Activated T-cell treated with anti-CD3 and anti-CD28 coated beads, Interleukin-2, amount 50 U/mL, for 1 hour (primary cell): ENCODE measurements around the gene PAFAH2.
"Not testable (repeated sequence)": the region's sequence is repeated elsewhere in the genome, so short reads cannot be mapped to it uniquely, and the experiment has no call there.

Experiments
- DNase-seq: peaks from one replicate; pipeline ENCODE4 v3.0.0-alpha.2; 2020

PAFAH2 gene

GRCh38 chr1:25978403-25978802, 19.5 kb downstream of the PAFAH2 start:
- no peak for DNase-seq

- DNase-seq: no peak
These were observed 20.1 kb downstream of the PAFAH2 start for GRCh38 chr1:25977801-25978200.

GRCh38 chr1:25973610-25974321, 24.1 kb downstream of the PAFAH2 start:
- DNase-seq: no peak

DNA sequence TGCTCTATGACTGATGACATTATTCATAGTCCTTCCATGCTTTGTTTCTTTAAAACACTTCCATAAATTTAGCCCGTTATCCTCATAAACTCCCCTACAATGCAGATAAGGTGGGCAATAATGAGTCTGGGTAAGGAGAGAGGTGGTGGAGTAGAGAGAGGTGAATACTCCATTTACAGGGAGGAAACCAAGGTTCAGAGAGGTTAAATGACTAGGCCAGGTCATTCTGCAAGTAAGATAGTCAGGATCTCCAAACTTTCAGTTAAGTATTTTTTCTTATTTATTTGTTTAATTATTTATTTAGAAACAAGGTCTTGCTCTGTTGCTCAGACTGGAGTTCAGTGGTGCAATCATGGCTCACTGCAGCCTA, 26.1 kb downstream of the PAFAH2 start:
- no peak for DNase-seq

- DNase-seq: no peak
These were observed 26.6 kb downstream of the PAFAH2 start for GRCh38 chr1:25971066-25971810.

GRCh38 chr1:25967308-25967707, 30.6 kb downstream of the PAFAH2 start:
- no peak for DNase-seq

- DNase-seq: no peak
These were observed 38.3 kb downstream of the PAFAH2 start for GRCh38 chr1:25959611-25960010.

- DNase-seq: no peak
These were observed 39.4 kb downstream of the PAFAH2 start for GRCh38 chr1:25958465-25958864.

GRCh38 chr1:25955553-25955952, 42.3 kb downstream of the PAFAH2 start:
- DNase-seq: no peak

- DNase-seq: no peak
These were observed 43.5 kb downstream of the PAFAH2 start for GRCh38 chr1:25954282-25954938.

GRCh38 chr1:25952841-25953401, 44.9 kb downstream of the PAFAH2 start:
- DNase-seq: no peak

GRCh38 chr1:25948641-25949040, 49.2 kb downstream of the PAFAH2 start:
- DNase-seq: no peak

- DNase-seq: no peak
These were observed 50.8 kb downstream of the PAFAH2 start for GRCh38 chr1:25947027-25947426.

GRCh38 chr1:25945761-25946160, 52.1 kb downstream of the PAFAH2 start:
- no peak for DNase-seq

DNA sequence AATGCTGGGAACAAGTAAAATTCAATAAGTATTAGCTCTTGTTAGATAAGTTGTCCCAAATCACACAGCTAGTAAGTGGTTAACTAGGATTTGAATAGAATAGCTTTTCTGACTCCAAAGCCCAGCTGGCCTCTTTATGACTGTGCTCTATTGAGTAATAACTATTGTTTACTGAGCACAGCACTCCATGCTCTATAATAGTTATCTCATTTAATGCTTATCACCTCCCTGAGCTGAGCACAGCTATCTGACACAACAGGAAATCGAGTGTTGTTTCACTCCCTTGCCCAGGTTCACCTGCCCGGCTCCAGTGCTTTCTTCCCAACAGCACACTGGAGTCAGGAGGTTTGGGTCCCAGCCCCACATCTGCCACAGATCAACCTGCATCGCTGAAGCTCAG, 52.9 kb downstream of the PAFAH2 start:
- no peak for DNase-seq

GRCh38 chr1:25943511-25943910, 54.4 kb downstream of the PAFAH2 start:
- not testable (repeated sequence) for DNase-seq

DNA sequence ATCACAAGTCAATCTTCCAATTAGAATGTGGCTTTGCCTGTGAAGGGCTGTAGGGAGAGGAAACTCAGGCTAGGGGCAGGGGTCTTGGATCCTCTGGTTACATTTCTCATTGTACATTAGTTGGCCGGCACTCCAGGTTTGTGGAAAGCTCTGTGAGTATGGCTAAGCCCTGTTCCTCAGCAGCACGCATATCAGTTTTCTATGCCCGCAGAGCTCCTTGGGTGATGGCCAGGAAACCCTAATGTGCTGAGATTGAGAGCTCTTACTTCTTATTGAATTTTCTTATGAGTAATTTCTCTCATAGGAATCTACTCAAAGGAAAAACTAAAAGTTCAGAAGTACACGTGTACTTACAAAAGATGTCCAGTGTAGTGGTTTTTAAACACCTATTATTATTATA, 60.9 kb downstream of the PAFAH2 start:
- no peak for DNase-seq

DNA sequence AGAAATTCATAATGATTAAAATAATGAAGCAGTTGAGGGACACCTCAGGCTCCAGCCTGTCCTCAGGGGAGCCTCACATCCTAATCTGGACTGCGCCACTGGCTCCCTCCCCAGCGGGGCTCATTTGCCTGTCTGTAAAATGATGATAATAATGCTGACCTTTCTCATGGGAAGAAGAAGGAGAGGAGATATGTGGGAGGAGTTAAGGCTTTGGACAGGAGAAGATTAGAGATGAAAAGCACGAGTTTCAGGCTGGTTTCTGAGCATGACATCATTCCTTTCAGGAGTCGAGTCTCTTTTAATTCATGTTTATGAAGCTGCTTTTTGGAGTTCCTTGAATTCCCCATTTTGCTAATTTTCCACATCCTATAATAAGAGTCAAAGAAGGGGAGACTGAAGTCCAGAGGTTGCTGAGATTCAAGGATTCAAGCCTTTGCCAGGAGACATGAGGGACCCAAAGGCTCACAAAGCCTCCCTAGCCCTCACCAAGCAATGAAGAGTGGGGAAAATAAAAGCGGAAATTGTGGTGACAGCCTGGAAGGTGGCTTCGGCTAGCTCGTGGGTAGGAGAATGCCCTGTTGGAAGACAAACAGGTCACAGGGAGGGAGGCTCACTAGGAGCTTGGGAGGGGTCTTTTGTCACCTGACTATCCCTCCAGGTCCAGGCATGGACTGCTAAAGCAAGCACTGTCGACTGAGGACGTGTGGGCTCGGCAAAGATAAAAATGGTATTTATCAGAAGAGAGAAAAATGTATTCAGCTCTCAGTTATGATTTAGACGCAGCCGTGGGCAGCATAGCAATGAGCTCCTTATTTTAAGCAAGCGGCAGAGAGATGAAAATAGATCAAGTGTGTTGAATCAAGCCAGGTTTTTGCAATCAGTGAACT, 64.1 kb downstream of the PAFAH2 start:
- DNase-seq: no peak

- not testable (repeated sequence) for DNase-seq
These were observed 65.0 kb downstream of the PAFAH2 start for GRCh38 chr1:25932811-25933400.

DNA sequence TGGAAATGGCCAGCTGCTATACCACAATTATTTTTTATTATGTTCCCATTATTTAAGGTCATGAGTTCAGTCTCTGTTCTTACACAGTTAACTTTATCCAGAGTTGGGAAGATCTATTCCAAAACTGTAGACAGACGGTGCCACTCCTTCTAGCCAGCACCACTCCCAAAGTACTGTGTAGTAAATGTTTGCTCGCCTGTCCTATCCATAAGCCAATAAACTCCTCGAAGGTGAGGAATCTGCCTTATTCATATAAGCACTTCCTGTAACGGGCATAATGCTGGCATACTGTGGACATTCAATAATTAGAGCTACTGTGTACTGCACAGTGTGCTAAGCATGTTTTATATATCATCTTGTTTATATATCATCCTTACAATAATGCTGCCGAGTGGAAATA, 65.5 kb downstream of the PAFAH2 start:
- DNase-seq: no peak

DNA sequence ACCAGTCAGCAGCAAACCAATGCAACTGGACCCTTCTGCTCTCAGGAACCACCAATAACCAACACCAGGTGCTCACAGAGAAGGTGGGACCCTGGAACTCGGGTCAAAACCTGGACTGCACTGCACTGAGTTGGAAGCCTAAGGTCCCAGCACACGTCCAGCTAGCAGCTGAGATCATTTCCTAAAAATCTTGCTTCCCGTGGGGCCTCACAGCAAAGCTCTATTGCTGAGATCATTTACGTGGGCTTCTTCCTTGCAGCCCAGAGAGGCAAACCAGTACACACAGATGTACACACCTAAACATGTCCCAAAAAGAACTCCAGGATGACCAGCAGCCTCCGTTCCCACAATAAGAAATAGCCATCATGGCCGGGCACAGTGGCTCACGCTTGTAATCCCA, 68.8 kb downstream of the PAFAH2 start:
- no peak for DNase-seq

GRCh38 chr1:25927521-25928265, 70.2 kb downstream of the PAFAH2 start:
- no peak for DNase-seq
